ENCODE data around the gene SEMA4F.

The SEMA4F gene

GRCh38 chr2:74706741-74707140, 52.7 kb downstream of the SEMA4F start:
- Histone ChIP-seq H4K20me1 (ENCODE audit: low read depth, low read length) (no peaks in the 10 kb centered on the region; the same call in 1 of the 2 replicates), H3K27me3 (ENCODE audit: low read length) (no peaks in the 10 kb centered on the region; the same call in 1 of the 2 replicates), H3K36me3 (ENCODE audit: low read length) (no peaks in the 10 kb centered on the region), H3K79me2 (ENCODE audit: insufficient read depth, low read length) (no peaks in the 10 kb centered on the region), H3K4me3 (ENCODE audit: insufficient read depth, low read length, poor library complexity, severe bottlenecking) (no peak overlapping the region), H3F3A (ENCODE audit: insufficient read depth) (no peaks in the 10 kb centered on the region), H3K9me3 (ENCODE audit: insufficient read depth, low read length) (no peaks in the 10 kb centered on the region), H3K9ac (ENCODE audit: low read length) (no peak overlapping the region), H3K27ac (ENCODE audit: low read depth, low read length) (no peak overlapping the region), H3K4me2 (ENCODE audit: low read depth, low read length, poor library complexity, severe bottlenecking) (no peak overlapping the region), H2AFZ (ENCODE audit: low read depth, low read length, severe bottlenecking) (no peak overlapping the region), H3K9me2 (replicated peaks; ENCODE audit: insufficient read depth, low read length) (no peaks in the 10 kb centered on the region)
- TF ChIP-seq EZH2phosphoT487 (conservative IDR thresholded peaks at IDR 0.05; ENCODE audit: low read length): no peak
- TF ChIP-seq, protein P1, sequence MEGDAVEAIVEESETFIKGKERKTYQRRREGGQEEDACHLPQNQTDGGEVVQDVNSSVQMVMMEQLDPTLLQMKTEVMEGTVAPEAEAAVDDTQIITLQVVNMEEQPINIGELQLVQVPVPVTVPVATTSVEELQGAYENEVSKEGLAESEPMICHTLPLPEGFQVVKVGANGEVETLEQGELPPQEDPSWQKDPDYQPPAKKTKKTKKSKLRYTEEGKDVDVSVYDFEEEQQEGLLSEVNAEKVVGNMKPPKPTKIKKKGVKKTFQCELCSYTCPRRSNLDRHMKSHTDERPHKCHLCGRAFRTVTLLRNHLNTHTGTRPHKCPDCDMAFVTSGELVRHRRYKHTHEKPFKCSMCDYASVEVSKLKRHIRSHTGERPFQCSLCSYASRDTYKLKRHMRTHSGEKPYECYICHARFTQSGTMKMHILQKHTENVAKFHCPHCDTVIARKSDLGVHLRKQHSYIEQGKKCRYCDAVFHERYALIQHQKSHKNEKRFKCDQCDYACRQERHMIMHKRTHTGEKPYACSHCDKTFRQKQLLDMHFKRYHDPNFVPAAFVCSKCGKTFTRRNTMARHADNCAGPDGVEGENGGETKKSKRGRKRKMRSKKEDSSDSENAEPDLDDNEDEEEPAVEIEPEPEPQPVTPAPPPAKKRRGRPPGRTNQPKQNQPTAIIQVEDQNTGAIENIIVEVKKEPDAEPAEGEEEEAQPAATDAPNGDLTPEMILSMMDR (IDR thresholded peaks at IDR 0.05; ENCODE audit: insufficient read depth, low read length, poor library complexity, severe bottlenecking): no peak

DNA sequence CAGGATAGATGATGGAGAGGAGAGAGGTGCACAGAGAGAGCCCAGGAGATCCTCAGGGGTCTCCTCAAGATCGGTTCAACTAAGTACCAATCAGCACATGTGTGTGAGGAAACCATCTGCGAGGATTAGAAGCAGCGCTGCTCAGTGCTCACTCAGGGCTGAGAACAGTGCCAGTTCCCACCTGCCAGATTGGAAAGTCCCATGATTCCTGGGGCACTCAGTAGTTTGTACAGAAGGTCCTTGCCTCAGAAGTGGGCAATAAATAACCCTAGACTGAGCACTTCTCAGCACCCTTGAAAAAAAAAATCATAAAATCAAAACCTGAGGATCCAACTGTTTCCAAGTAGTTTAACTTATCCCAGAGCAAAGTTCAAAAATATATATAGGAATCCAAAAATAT, 53.8 kb downstream of the SEMA4F start:
- H4K20me1 ChIP-seq (ENCODE audit: low read depth, low read length): no peaks in the 10 kb centered on the region; the same call in 1 of the 2 replicates
- H3F3A ChIP-seq (ENCODE audit: insufficient read depth): no peaks in the 10 kb centered on the region
- no peaks in the 10 kb centered on the region for H3K9me2 ChIP-seq (replicated peaks; ENCODE audit: insufficient read depth, low read length)
- no peaks in the 10 kb centered on the region for H3K36me3 ChIP-seq (ENCODE audit: low read length)
- H3K79me2 ChIP-seq (ENCODE audit: insufficient read depth, low read length): no peaks in the 10 kb centered on the region
- H3K4me3 ChIP-seq (ENCODE audit: insufficient read depth, low read length, poor library complexity, severe bottlenecking): no peak overlapping the region
- H3K27me3 ChIP-seq (ENCODE audit: low read length): no peaks in the 10 kb centered on the region; the same call in 1 of the 2 replicates
- no peaks in the 10 kb centered on the region for H3K9me3 ChIP-seq (ENCODE audit: insufficient read depth, low read length)
- H3K9ac ChIP-seq (ENCODE audit: low read length): no peak overlapping the region
- no peak overlapping the region for H3K27ac ChIP-seq (ENCODE audit: low read depth, low read length)
- TF ChIP-seq EZH2phosphoT487 (conservative IDR thresholded peaks at IDR 0.05; ENCODE audit: low read length): no peak
- TF ChIP-seq, protein P1 (IDR thresholded peaks at IDR 0.05; ENCODE audit: insufficient read depth, low read length, poor library complexity, severe bottlenecking): no peak
- no peak overlapping the region for H2AFZ ChIP-seq (ENCODE audit: low read depth, low read length, severe bottlenecking)
- H3K4me2 ChIP-seq (ENCODE audit: low read depth, low read length, poor library complexity, severe bottlenecking): no peak overlapping the region

GRCh38 chr2:74708296-74708695, 54.2 kb downstream of the SEMA4F start:
- H3K27me3 ChIP-seq (ENCODE audit: low read length): no peaks in the 10 kb centered on the region; the same call in 1 of the 2 replicates
- no peaks in the 10 kb centered on the region for H3K79me2 ChIP-seq (ENCODE audit: insufficient read depth, low read length)
- H3F3A ChIP-seq (ENCODE audit: insufficient read depth): no peaks in the 10 kb centered on the region
- no peak overlapping the region for H3K4me2 ChIP-seq (ENCODE audit: low read depth, low read length, poor library complexity, severe bottlenecking)
- no peaks in the 10 kb centered on the region; the same call in 1 of the 2 replicates for H4K20me1 ChIP-seq (ENCODE audit: low read depth, low read length)
- no peak overlapping the region for H2AFZ ChIP-seq (ENCODE audit: low read depth, low read length, severe bottlenecking)
- H3K36me3 ChIP-seq (ENCODE audit: low read length): no peaks in the 10 kb centered on the region
- no peak for TF ChIP-seq EZH2phosphoT487 (conservative IDR thresholded peaks at IDR 0.05; ENCODE audit: low read length)
- TF ChIP-seq, protein P1 (IDR thresholded peaks at IDR 0.05; ENCODE audit: insufficient read depth, low read length, poor library complexity, severe bottlenecking): no peak
- no peak overlapping the region for H3K27ac ChIP-seq (ENCODE audit: low read depth, low read length)
- no peak overlapping the region for H3K9ac ChIP-seq (ENCODE audit: low read length)
- no peaks in the 10 kb centered on the region for H3K9me2 ChIP-seq (replicated peaks; ENCODE audit: insufficient read depth, low read length)
- no peak overlapping the region for H3K4me3 ChIP-seq (ENCODE audit: insufficient read depth, low read length, poor library complexity, severe bottlenecking)
- H3K9me3 ChIP-seq (ENCODE audit: insufficient read depth, low read length): no peaks in the 10 kb centered on the region
